HUDEP-2 (cell line): ENCODE measurements around the gene JMJD8.

ENCODE experiments used
- DNase-seq, 76 experiments: peaks; one replicate each; lab custom pipeline; 2025; ENCODE audit not compliant: unreplicated experiment in 76 of 76; lab: John Stamatoyannopoulos, UW

JMJD8 gene

GRCh38 chr16:722835-723633, 38.9 kb upstream of the JMJD8 start:
- peak in 1 of 76 experiments; percentile 27 for DNase-seq

- DNase-seq = no peak
These were observed 37.8 kb upstream of the JMJD8 start for GRCh38 chr16:721765-722540.

- DNase-seq = peak in 73 of 76 experiments; percentile 43 to 96 (median 82)
These were observed 37.0 kb upstream of the JMJD8 start, which contains the start of gene ANTKMT for GRCh38 chr16:720990-721764. ANTKMT (plus strand) TSS chr16:721146; CDS start chr16:721275, 129 bp downstream.

GRCh38 chr16:720447-720989, 36.4 kb upstream of the JMJD8 start:
- DNase-seq = peak in 55 of 76 experiments; percentile 17 to 96 (median 50)

GRCh38 chr16:719815-720446, 35.8 kb upstream of the JMJD8 start:
- peak in 18 of 76 experiments; percentile 13 to 45 (median 30) for DNase-seq

GRCh38 chr16:718922-719321, 34.8 kb upstream of the JMJD8 start:
- DNase-seq = no peak

- no peak for DNase-seq
These were observed 34.3 kb upstream of the JMJD8 start for GRCh38 chr16:718389-718788.

GRCh38 chr16:717450-718245, 33.5 kb upstream of the JMJD8 start:
- DNase-seq = no peak

GRCh38 chr16:716768-717325, 32.7 kb upstream of the JMJD8 start:
- DNase-seq = no peak

GRCh38 chr16:716200-716568, 32.0 kb upstream of the JMJD8 start:
- DNase-seq = no peak

GRCh38 chr16:715477-716199, 31.5 kb upstream of the JMJD8 start:
- DNase-seq = peak in 20 of 76 experiments; percentile 13 to 45 (median 30)

GRCh38 chr16:714558-715476, 30.7 kb upstream of the JMJD8 start, which contains the start of gene METRN:
METRN (plus strand) TSS chr16:715118; CDS start chr16:715290, 172 bp downstream.
- DNase-seq = peak in 73 of 76 experiments; percentile 28 to 95 (median 80)

- DNase-seq = no peak
These were observed 29.9 kb upstream of the JMJD8 start for GRCh38 chr16:714079-714478.

GRCh38 chr16:712740-713250, 28.7 kb upstream of the JMJD8 start:
- DNase-seq = peak in 50 of 76 experiments; percentile 6 to 68 (median 39)

GRCh38 chr16:711548-712320, 27.6 kb upstream of the JMJD8 start:
- peak in 56 of 76 experiments; percentile 23 to 79 (median 54) for DNase-seq

GRCh38 chr16:711084-711483, 26.9 kb upstream of the JMJD8 start:
- no peak for DNase-seq
